Neural progenitor cell (in vitro differentiated cells): ENCODE measurements around the gene NETO2. TPM values are rescaled to one million over a fixed set of nuclear protein-coding genes. Genes with fewer than 3 reads are reported as not detected.
A peak's percentile ranks its signal among the peaks of the same experiment; 100 is the strongest.

Experiments
- DNase-seq: peaks from one replicate; pipeline ENCODE4 v3.0.0-alpha.2; 2016; ENCODE audit warnings: low spot score
- H2AFZ ChIP-seq: fragments of 200-600 bp; sonication (generic); replicated peaks from 2 replicates; pipeline ENCODE4 v1.6.1; 2016; ENCODE audit warnings: antibody characterized with exemption
- H3F3A ChIP-seq: fragments of 200-600 bp; sonication (generic); 2 replicates; pipeline ENCODE4 v1.6.1; 2016; ENCODE audit warnings: antibody characterized with exemption, low read depth
- H3K27ac ChIP-seq: fragments of 200-600 bp; sonication (generic); 2 replicates; pipeline ENCODE4 v1.5.1; 2016; ENCODE audit warnings: mild to moderate bottlenecking
- H3K27me3 ChIP-seq: fragments of 200-600 bp; sonication (generic); 2 replicates; pipeline ENCODE4 v1.6.1; 2016; ENCODE audit warnings: mild to moderate bottlenecking, moderate library complexity
- H3K36me3 ChIP-seq: fragments of 200-600 bp; sonication (generic); 2 replicates; pipeline ENCODE4 v1.5.1; 2016
- H3K4me1 ChIP-seq: fragments of 200-600 bp; sonication (generic); 2 replicates; pipeline ENCODE4 v1.6.1; 2016; ENCODE audit warnings: mixed run types
- H3K4me2 ChIP-seq: fragments of 200-600 bp; sonication (generic); 2 replicates; pipeline ENCODE4 v1.6.1; 2016
- H3K4me3 ChIP-seq: fragments of 200-600 bp; sonication (generic); 2 replicates; pipeline ENCODE4 v1.5.1; 2016
- H3K79me2 ChIP-seq: fragments of 200-600 bp; sonication (generic); 2 replicates; pipeline ENCODE4 v1.6.1; 2016; ENCODE audit warnings: low read depth
- H3K9ac ChIP-seq: fragments of 200-600 bp; sonication (generic); 2 replicates; pipeline ENCODE4 v1.6.1; 2016
- H3K9me3 ChIP-seq: fragments of 200-600 bp; sonication (generic); 2 replicates; pipeline ENCODE4 v1.5.1; 2016; ENCODE audit warnings: low read depth
- H4K20me1 ChIP-seq: fragments of 200-600 bp; sonication (generic); 2 replicates; pipeline ENCODE4 v1.6.1; 2016; ENCODE audit warnings: low read depth
- H3K27ac Mint-ChIP-seq: 3 replicates; pipeline ENCODE4 v1.8.0; 2021; ENCODE audit warnings: mixed read lengths
- H3K27me3 Mint-ChIP-seq: 2 replicates; pipeline ENCODE4 v1.8.0; 2022; ENCODE audit warnings: low read depth, mild to moderate bottlenecking, inconsistent platforms, moderate library complexity, mixed read lengths; ENCODE audit not compliant: insufficient read depth
- H3K36me3 Mint-ChIP-seq: 3 replicates; pipeline ENCODE4 v1.8.0; 2021; ENCODE audit warnings: mixed read lengths
- H3K4me1 Mint-ChIP-seq: 3 replicates; pipeline ENCODE4 v1.8.0; 2021; ENCODE audit warnings: mixed read lengths
- H3K4me3 Mint-ChIP-seq: 3 replicates; pipeline ENCODE4 v1.8.0; 2021; ENCODE audit warnings: mild to moderate bottlenecking, moderate library complexity, mixed read lengths
- H3K9me3 Mint-ChIP-seq: 3 replicates; pipeline ENCODE4 v1.8.0; 2020; ENCODE audit warnings: mixed read lengths
- EZH2 ChIP-seq: fragments of 200-600 bp; sonication (generic); IDR thresholded peaks from 2 replicates; pipeline ENCODE4 v1.6.1; 2017; ENCODE audit warnings: antibody characterized with exemption, mild to moderate bottlenecking, moderate library complexity
- EZH2phosphoT487 ChIP-seq: fragments of 200-600 bp; sonication (generic); IDR thresholded peaks from 2 replicates; pipeline ENCODE4 v1.6.1; 2017; ENCODE audit warnings: antibody characterized with exemption
- total RNA-seq: library from RNA; depleted of rRNA; stranded (reverse); fragments of >200 nt; gene quantifications from 2 replicates; pipeline ENCODE4 v1.2.3, GENCODE V29; 2015; ENCODE audit warnings: low replicate concordance
- TF ChIP-seq, protein P1 (sequence below): fragments of 200-600 bp; sonication (generic); IDR thresholded peaks from 2 replicates; pipeline ENCODE4 v1.5.1; 2017; ENCODE audit warnings: antibody characterized with exemption, mild to moderate bottlenecking

The NETO2 gene
- total RNA-seq, 1 donor from 2014 or later, result 32.0 TPM

DNA sequence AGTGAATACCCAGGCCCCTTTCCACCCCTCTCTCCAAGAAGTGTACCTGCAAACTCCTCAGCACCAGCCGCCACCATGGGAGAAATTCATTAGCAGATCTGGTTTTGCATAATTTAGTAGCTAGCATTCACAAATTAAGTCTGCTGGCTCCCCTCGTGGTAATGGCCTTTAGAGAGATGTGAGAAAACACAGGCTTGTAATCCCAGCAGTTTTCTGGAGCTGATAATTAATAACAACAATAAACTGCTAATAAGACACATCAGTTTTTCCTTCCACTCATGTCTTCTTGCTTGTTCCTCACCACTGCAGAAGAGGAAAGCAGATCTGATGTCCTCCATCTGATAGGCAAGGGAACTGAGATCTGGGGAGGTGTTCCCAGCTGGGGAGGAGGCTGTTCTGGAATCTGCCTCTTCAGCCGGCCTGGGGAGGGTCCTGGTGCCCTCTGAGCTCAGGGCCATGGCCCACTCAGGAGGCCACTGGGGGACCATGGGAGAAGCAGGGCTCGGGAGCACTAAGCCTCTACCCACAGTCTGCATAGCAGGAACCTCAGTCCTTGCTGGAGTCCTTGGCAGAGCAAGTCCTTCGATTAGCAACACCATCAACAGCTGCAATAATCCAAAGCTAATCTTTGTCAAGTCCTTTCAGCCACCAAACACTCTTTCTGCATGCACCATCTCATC is 96.1 kb downstream of the NETO2 start:
- Histone ChIP-seq H3K4me2 (peak overlapping the region; percentile 49), H3K4me1 (peaks cover 13% of the 10 kb centered on the region), H3K36me3 (no peaks in the 10 kb centered on the region), H2AFZ (peak overlapping the region; percentile 76), H3K79me2 (no peaks in the 10 kb centered on the region), H3K27ac (no peak overlapping the region), H3F3A (peaks cover 5% of the 10 kb centered on the region), H3K4me3 (no peak overlapping the region), H3K9me3 (no peaks in the 10 kb centered on the region), H3K27me3 (no peaks in the 10 kb centered on the region), H3K9ac (no peak overlapping the region), H4K20me1 (no peaks in the 10 kb centered on the region)
- TF ChIP-seq, protein P1, sequence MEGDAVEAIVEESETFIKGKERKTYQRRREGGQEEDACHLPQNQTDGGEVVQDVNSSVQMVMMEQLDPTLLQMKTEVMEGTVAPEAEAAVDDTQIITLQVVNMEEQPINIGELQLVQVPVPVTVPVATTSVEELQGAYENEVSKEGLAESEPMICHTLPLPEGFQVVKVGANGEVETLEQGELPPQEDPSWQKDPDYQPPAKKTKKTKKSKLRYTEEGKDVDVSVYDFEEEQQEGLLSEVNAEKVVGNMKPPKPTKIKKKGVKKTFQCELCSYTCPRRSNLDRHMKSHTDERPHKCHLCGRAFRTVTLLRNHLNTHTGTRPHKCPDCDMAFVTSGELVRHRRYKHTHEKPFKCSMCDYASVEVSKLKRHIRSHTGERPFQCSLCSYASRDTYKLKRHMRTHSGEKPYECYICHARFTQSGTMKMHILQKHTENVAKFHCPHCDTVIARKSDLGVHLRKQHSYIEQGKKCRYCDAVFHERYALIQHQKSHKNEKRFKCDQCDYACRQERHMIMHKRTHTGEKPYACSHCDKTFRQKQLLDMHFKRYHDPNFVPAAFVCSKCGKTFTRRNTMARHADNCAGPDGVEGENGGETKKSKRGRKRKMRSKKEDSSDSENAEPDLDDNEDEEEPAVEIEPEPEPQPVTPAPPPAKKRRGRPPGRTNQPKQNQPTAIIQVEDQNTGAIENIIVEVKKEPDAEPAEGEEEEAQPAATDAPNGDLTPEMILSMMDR, result no peak
- TF ChIP-seq EZH2, result no peak
- TF ChIP-seq EZH2phosphoT487, result no peak
- peaks cover 8% of the 10 kb centered on the region for H3K4me1 Mint-ChIP-seq
- H3K27ac Mint-ChIP-seq, result no peak overlapping the region
- peaks cover 4% of the 10 kb centered on the region for H3K9me3 Mint-ChIP-seq
- DNase-seq, result no peak
- H3K4me3 Mint-ChIP-seq, result no peak overlapping the region
- H3K27me3 Mint-ChIP-seq, result peaks cover 10% of the 10 kb centered on the region
- no peaks in the 10 kb centered on the region for H3K36me3 Mint-ChIP-seq

DNA sequence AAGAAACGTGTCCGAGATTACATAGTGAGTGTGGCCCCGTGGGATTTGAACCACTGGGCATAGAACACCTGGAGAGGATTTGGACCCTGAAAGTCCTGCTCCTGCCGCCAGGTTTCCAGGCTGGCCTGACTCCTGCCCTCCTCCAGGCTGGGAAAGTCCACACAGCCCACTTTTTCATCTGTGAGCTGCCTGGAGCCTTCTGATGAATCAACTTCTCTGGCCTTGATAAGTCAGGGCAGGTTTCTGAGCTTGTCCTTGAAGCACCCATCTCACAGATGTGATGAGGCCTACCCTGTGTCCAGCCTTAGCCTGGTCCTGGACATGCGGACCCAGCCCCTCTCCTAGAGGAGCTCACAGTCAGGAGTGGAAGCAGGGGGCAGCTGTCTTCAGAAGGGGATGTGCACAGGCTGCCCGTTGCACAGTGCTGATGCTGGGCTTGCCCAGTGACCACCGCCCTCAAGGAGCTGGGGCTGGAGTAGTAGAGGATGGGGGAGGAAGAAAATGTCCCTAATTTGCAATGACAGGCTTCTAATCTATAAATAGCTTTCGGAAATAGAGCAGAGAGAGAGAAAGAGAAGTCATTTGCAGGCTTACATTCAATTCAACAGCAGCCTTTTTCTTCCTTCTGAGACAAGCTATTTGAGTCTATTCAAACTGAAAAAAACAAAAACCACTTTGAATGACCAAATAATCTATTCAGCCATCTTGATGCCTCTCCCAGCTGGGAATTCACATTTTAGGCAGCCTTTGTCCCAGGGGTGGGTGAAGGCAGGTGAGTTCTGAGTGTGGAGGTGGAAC is 96.8 kb downstream of the NETO2 start:
- Mint-ChIP-seq H3K27me3 (peaks cover 10% of the 10 kb centered on the region), H3K9me3 (peaks cover 2% of the 10 kb centered on the region), H3K4me3 (no peak overlapping the region), H3K36me3 (no peaks in the 10 kb centered on the region), H3K27ac (no peak overlapping the region), H3K4me1 (peaks cover 8% of the 10 kb centered on the region)
- Histone ChIP-seq H4K20me1 (no peaks in the 10 kb centered on the region), H3K79me2 (no peaks in the 10 kb centered on the region), H3K4me1 (peaks cover 13% of the 10 kb centered on the region), H3K27me3 (no peaks in the 10 kb centered on the region), H3K27ac (no peak overlapping the region), H2AFZ (peak overlapping the region; percentile 76), H3F3A (peaks cover 5% of the 10 kb centered on the region), H3K4me2 (peak overlapping the region; percentile 49), H3K4me3 (no peak overlapping the region), H3K36me3 (no peaks in the 10 kb centered on the region), H3K9ac (no peak overlapping the region), H3K9me3 (no peaks in the 10 kb centered on the region)
- no peak for DNase-seq
- TF ChIP-seq, protein P1, result no peak
- TF ChIP-seq EZH2phosphoT487, result no peak

DNA sequence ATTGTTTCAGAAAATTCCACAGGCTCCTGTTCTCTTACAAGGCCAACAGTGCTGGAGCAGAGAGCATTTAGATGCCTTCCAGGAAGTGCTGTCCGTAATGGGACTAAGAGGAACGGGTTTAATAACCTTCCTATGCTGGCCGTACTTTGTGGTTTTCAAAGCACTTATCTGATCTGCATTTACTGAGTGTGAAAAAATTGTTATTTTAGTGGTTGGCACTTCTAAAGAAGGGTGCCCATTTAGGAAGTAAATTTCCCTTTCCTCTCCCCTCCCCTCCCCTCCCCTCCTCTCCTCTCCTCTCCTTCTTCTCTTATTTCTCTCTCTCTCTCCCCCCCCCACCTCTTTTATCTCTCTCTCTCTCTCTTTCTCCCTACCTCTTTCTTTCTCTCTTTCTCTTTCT is 98.3 kb downstream of the NETO2 start:
- H3K4me3 Mint-ChIP-seq, result no peak overlapping the region

More for the DNA sequence above, 98.3 kb downstream of the NETO2 start:
- Mint-ChIP-seq H3K9me3 (peaks cover 2% of the 10 kb centered on the region), H3K27ac (no peak overlapping the region), H3K4me1 (peaks cover 8% of the 10 kb centered on the region), H3K36me3 (no peaks in the 10 kb centered on the region), H3K27me3 (peaks cover 10% of the 10 kb centered on the region)
- Histone ChIP-seq H3K27ac (no peak overlapping the region), H3K4me1 (peaks cover 13% of the 10 kb centered on the region), H3K9me3 (no peaks in the 10 kb centered on the region), H3F3A (peaks cover 5% of the 10 kb centered on the region), H3K36me3 (no peaks in the 10 kb centered on the region), H2AFZ (no peak overlapping the region), H3K27me3 (no peaks in the 10 kb centered on the region), H4K20me1 (no peaks in the 10 kb centered on the region), H3K4me3 (no peak overlapping the region), H3K4me2 (no peak overlapping the region), H3K9ac (no peak overlapping the region), H3K79me2 (no peaks in the 10 kb centered on the region)
- DNase-seq, result no peak
- TF ChIP-seq EZH2 (no peak), EZH2phosphoT487 (no peak)
- TF ChIP-seq, protein P1, result no peak
